Coronary artery (tissue), 2 donors: ENCODE results near the gene TSR1.

Experiments used
- DNase-seq: peaks from one replicate; pipeline ENCODE4 v3.0.0-alpha.2; 2017; ENCODE audit warnings: low spot score
- H3K27ac ChIP-seq, 2 donors: fragments of 200-600 bp; sonication (generic); one replicate each; pipeline ENCODE4 v1.5.1; 2016 to 2019
- H3K4me3 ChIP-seq: fragments of 200-600 bp; sonication (generic); 2 replicates; pipeline ENCODE4 v1.5.1; 2016; ENCODE audit warnings: mild to moderate bottlenecking, moderate library complexity
- TF ChIP-seq, protein P1 (sequence below): fragments of 200-600 bp; sonication (generic); IDR thresholded peaks from one replicate; pipeline ENCODE4 v1.5.1; 2019; ENCODE audit warnings: antibody characterized with exemption

TSR1 gene

DNA sequence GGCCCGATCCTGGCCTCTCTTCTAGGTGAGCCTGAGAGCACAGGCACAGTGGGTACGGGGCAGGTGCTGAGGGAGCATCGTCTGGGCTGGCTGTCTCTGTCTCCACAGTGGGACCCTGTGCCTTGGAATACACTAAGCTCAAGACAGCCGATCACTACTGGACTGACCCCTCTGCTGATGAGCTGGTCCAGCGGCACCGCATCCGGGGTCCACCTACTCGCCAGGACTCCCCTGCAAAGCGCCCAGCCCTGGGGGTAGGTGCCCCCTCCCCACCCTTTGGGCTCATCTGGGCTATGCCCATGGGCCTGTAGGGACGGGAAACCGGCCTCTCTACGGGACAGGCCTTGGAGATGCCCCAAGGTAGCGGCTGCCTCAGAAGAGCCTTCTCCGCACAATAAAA lies 26.6 kb upstream of the TSR1 start:
- H3K27ac ChIP-seq: no peak overlapping the region
- H3K4me3 ChIP-seq: no peak overlapping the region
- TF ChIP-seq, protein P1, sequence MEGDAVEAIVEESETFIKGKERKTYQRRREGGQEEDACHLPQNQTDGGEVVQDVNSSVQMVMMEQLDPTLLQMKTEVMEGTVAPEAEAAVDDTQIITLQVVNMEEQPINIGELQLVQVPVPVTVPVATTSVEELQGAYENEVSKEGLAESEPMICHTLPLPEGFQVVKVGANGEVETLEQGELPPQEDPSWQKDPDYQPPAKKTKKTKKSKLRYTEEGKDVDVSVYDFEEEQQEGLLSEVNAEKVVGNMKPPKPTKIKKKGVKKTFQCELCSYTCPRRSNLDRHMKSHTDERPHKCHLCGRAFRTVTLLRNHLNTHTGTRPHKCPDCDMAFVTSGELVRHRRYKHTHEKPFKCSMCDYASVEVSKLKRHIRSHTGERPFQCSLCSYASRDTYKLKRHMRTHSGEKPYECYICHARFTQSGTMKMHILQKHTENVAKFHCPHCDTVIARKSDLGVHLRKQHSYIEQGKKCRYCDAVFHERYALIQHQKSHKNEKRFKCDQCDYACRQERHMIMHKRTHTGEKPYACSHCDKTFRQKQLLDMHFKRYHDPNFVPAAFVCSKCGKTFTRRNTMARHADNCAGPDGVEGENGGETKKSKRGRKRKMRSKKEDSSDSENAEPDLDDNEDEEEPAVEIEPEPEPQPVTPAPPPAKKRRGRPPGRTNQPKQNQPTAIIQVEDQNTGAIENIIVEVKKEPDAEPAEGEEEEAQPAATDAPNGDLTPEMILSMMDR: no peak
- no peak for DNase-seq

DNA sequence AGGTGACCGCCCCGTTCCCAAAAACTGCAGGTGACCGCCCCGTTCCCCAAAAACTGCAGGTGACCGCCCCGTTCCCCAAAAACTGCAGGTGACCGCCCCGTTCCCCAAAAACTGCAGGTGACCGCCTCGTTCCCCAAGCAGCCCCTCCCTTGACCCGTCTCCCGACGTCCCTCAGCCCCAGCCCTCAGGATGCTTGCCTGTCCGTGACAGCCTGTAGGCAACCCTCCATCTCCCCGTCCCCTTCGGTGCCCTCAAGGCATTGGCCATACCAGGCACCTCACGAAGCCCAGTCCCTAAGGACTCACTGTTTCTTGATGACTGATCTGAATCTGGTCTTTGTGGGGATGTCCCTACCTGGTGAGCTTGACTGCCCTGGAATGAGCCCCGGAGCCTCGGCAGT lies 26.2 kb upstream of the TSR1 start:
- H3K27ac ChIP-seq: no peak overlapping the region
- no peak for DNase-seq
- TF ChIP-seq, protein P1: no peak
- H3K4me3 ChIP-seq: no peak overlapping the region

DNA sequence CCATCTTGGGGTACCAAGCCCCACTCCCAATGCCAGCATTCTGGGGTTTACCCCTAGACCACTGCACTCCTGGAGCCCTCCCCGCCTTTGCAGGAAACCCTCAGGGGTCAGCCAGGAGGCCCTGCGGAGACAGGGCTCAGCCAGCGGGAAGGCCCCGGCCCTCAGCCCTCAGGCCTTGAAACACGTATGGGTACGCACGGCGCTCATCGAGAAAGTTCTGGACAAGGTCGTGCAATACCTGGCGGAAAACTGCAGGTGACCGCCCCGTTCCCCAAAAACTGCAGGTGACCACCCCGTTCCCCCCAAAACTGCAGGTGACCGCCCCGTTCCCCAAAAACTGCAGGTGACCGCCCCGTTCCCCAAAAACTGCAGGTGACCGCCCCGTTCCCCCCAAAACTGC lies 25.8 kb upstream of the TSR1 start:
- no peak for DNase-seq
- TF ChIP-seq, protein P1: no peak
- H3K27ac ChIP-seq: no peak overlapping the region
- no peak overlapping the region for H3K4me3 ChIP-seq

DNA sequence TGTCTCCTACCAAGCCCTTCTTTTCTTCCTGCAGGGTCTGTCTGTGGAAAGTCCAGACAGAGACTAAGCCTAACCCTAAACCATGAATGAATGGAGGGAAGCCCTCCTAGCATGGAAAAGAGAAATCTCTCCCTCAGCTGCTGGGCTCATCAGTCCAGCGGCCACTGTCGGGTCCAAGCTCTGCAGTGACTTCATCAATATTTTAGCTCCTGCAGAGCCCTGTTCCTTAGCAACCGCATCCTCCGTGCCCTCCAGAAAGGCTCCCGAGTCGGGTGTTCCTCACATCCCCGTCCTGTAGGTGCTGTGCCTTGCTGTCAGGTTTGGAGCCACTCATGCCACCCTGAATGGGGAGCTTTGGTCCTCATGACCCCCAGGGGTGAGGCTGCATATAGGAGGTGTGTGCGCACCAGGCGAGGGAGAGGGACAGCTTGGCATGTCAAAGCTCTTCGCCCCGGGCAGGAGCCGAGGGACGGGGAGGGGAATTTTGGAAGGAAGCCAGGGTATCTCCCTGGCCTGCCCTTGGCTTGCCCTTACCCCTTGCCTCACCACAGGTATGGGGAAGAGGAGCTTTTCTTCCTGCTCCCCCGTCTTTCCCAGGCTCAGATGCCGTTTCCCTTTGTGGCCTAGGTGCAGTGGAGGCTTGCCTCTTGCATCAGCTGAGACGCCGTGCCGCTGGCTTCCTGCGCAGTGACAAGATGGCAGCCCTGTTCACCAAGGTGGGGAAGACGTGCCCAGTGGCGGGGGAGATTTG lies 24.9 kb upstream of the TSR1 start:
- DNase-seq: no peak
- TF ChIP-seq, protein P1: no peak
- Histone ChIP-seq H3K4me3 (no peak overlapping the region), H3K27ac (no peak overlapping the region)

DNA sequence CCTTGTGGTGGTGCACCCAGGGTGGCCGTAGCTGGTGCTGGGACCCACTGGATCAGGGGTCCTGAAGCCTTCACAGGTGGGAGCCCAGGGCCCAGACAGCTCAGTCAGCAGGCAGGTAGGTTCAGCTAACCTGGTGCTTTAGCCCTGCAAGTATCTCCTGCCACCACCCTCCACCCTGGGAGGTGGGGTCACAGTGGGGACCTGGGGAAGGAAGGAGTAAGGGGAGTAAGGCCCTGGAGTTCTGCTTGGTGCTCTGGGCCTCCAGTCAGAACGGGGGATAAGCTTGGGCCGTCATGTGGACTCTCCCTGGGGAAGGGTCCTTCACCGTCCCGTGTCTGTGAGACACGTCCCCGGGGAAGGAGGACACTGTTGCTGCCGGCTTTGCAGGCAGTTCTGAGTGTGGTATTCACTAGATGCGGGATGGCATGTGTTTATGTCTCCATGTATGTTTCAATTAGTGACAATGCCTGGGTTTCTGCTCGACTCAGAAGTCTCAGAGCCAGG lies 21.7 kb upstream of the TSR1 start:
- no peak overlapping the region for H3K4me3 ChIP-seq
- no peak for DNase-seq
- no peak overlapping the region for H3K27ac ChIP-seq
- TF ChIP-seq, protein P1: no peak

DNA sequence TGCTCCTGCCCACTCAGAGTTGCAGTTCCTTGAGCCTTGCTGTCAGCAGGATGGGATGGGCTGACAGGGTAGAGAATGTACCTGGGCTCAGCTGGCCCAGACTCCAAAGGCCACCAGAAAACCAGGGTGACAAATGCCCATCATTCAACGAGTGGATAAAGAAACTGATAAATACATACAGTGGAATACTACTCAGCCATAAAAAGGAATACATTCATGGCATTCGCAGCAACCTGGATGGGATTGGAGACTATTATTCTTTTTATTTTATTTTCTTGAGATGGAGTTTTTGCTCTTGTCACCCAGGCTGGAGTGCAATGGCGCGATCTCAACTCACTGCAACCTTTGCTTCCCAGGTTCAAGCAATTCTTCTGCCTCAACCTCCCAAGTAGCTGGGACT lies 21.0 kb upstream of the TSR1 start:
- no peak overlapping the region for H3K4me3 ChIP-seq
- DNase-seq: no peak
- no peak overlapping the region for H3K27ac ChIP-seq
- TF ChIP-seq, protein P1: no peak

DNA sequence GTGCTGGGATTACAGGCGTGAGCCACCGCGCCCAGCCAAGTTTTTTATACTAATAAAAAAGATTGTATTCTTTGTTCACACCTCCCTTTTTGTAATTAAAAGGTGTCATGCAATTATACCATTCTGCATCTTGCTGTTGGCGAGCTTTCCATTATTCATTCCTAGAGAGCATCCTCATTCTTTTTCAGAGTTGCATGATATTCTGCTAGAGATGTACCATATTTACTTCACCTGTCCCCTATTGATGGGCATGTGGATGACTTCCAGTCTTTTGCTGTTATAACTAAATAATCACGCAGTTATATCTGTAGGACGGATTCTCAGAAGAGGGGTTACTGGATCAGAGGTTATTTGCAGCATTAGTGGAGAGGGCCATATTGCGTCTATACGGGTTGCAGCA lies 18.1 kb upstream of the TSR1 start:
- TF ChIP-seq, protein P1: no peak
- Histone ChIP-seq H3K27ac (no peak overlapping the region), H3K4me3 (no peak overlapping the region)
- DNase-seq: no peak
